SU-DHL-6 (cell line): Measurements from ENCODE around the gene BOD1L1.

Experiments used
- H2AFZ ChIP-seq: fragments of 200-600 bp; sonication (generic); 2 replicates; pipeline ENCODE4 v1.6.1; 2014; ENCODE audit warnings: low read depth, mild to moderate bottlenecking, moderate library complexity, mixed read lengths, antibody characterized with exemption, low read length; ENCODE audit not compliant: severe bottlenecking
- H3F3A ChIP-seq: fragments of 200-600 bp; shearing (Covaris generic); 2 replicates; pipeline ENCODE4 v1.6.0; 2016; ENCODE audit warnings: antibody characterized with exemption, mild to moderate bottlenecking; ENCODE audit not compliant: insufficient read depth
- H3K27ac ChIP-seq: fragments of 200-600 bp; sonication (generic); 2 replicates; pipeline ENCODE4 v1.5.1; 2016; ENCODE audit warnings: low read depth, mild to moderate bottlenecking, low read length, moderate library complexity, mixed read lengths
- H3K27me3 ChIP-seq: fragments of 200-600 bp; sonication (generic), shearing (Covaris generic); 2 replicates; pipeline ENCODE4 v1.6.0; 2014; ENCODE audit warnings: mild to moderate bottlenecking, low read length
- H3K36me3 ChIP-seq: fragments of 200-600 bp; sonication (generic); 2 replicates; pipeline ENCODE4 v1.6.1; 2014; ENCODE audit warnings: mild to moderate bottlenecking, low read length, mixed read lengths
- H3K4me2 ChIP-seq: fragments of 300-600, 200-600 bp; shearing (Covaris generic), sonication (generic); 2 replicates; pipeline ENCODE4 v1.6.0; 2014; ENCODE audit warnings: low read length, low read depth, mild to moderate bottlenecking; ENCODE audit not compliant: poor library complexity, severe bottlenecking
- H3K4me3 ChIP-seq: fragments of 200-600 bp; sonication (generic); 2 replicates; pipeline ENCODE4 v1.5.1; 2014; ENCODE audit warnings: antibody characterized with exemption, low read length, mild to moderate bottlenecking, mixed read lengths; ENCODE audit not compliant: insufficient read depth, poor library complexity, severe bottlenecking
- H3K79me2 ChIP-seq: fragments of 200-600 bp; sonication (generic); 2 replicates; pipeline ENCODE4 v1.6.1; 2014; ENCODE audit warnings: mild to moderate bottlenecking, low read length, moderate library complexity; ENCODE audit not compliant: insufficient read depth
- H3K9ac ChIP-seq: fragments of 200-600 bp; sonication (generic); 2 replicates; pipeline ENCODE4 v1.7.0; 2014; ENCODE audit warnings: mild to moderate bottlenecking, low read length
- H3K9me2 ChIP-seq: fragments of 200-600 bp; sonication (generic); replicated peaks from 2 replicates; pipeline ENCODE4 v1.6.1; 2014; ENCODE audit warnings: low read length; ENCODE audit not compliant: insufficient read depth
- H3K9me3 ChIP-seq: fragments of 200-600 bp; sonication (generic); 2 replicates; pipeline ENCODE4 v1.6.1; 2014; ENCODE audit warnings: low read length, mixed read lengths; ENCODE audit not compliant: insufficient read depth
- H4K20me1 ChIP-seq: fragments of 200-600 bp; sonication (generic); 2 replicates; pipeline ENCODE4 v1.6.1; 2014; ENCODE audit warnings: low read depth, mild to moderate bottlenecking, antibody characterized with exemption, low read length, moderate library complexity, mixed read lengths
- CTCF ChIP-seq: fragments of 200-600 bp; sonication (generic); IDR thresholded peaks from one replicate; pipeline ENCODE4 v1.5.1; 2017; ENCODE audit warnings: antibody characterized with exemption, mild to moderate bottlenecking, low read length, moderate library complexity; ENCODE audit not compliant: insufficient read depth, poor library complexity, severe bottlenecking
- EZH2phosphoT487 ChIP-seq: fragments of 200-600 bp; sonication (generic), shearing (Covaris generic); conservative IDR thresholded peaks from 2 replicates; pipeline ENCODE4 v1.6.1; 2018; ENCODE audit warnings: mild to moderate bottlenecking, antibody characterized with exemption, low read length, moderate library complexity, mixed read lengths

The BOD1L1 gene

GRCh38 chr4:13546941-13547484 is 80.5 kb downstream of the BOD1L1 start:
- Histone ChIP-seq H3K27me3 (no peaks in the 10 kb centered on the region), H3K4me3 (peak overlapping the region; percentile 50), H3F3A (0 out of 2 replicates have a peak, but pooled peaks cover 5% of the 10 kb centered on the region), H2AFZ (peak overlapping the region; percentile 85), H3K9me3 (no peaks in the 10 kb centered on the region), H3K27ac (no peak overlapping the region), H3K9me2 (no peaks in the 10 kb centered on the region), H3K4me2 (peak overlapping the region; percentile 45), H3K9ac (peak overlapping the region; percentile 57), H4K20me1 (no peaks in the 10 kb centered on the region), H3K79me2 (no peaks in the 10 kb centered on the region), H3K36me3 (no peaks in the 10 kb centered on the region)
- TF ChIP-seq EZH2phosphoT487 (no peak), CTCF (no peak)

GRCh38 chr4:13546142-13546940 is 81.2 kb downstream of the BOD1L1 start:
- no peak for TF ChIP-seq CTCF
- no peak for TF ChIP-seq EZH2phosphoT487
- Histone ChIP-seq H3K9ac (no peak overlapping the region), H3K4me2 (peak overlapping the region; percentile 45), H3K79me2 (no peaks in the 10 kb centered on the region), H3F3A (0 out of 2 replicates have a peak, but pooled peaks cover 5% of the 10 kb centered on the region), H3K9me3 (no peaks in the 10 kb centered on the region), H3K27me3 (no peaks in the 10 kb centered on the region), H4K20me1 (no peaks in the 10 kb centered on the region), H3K4me3 (no peak overlapping the region), H3K9me2 (no peaks in the 10 kb centered on the region), H3K36me3 (no peaks in the 10 kb centered on the region), H2AFZ (peak overlapping the region; percentile 85), H3K27ac (no peak overlapping the region)

- H3K27me3 ChIP-seq, result no peaks in the 10 kb centered on the region
- no peak overlapping the region for H3K4me3 ChIP-seq
- H4K20me1 ChIP-seq, result no peaks in the 10 kb centered on the region
- TF ChIP-seq CTCF, result no peak
- TF ChIP-seq EZH2phosphoT487, result no peak
- no peak overlapping the region for H3K27ac ChIP-seq
- no peaks in the 10 kb centered on the region for H3K36me3 ChIP-seq
- no peak overlapping the region for H3K9ac ChIP-seq
- H3K9me2 ChIP-seq, result no peaks in the 10 kb centered on the region
- no peaks in the 10 kb centered on the region for H3K79me2 ChIP-seq
- H3K4me2 ChIP-seq, result no peak overlapping the region
- H3F3A ChIP-seq, result 0 out of 2 replicates have a peak, but pooled peaks cover 5% of the 10 kb centered on the region
- no peaks in the 10 kb centered on the region for H3K9me3 ChIP-seq
- no peak overlapping the region for H2AFZ ChIP-seq
Observed at GRCh38 chr4:13545394-13545808, 82.1 kb downstream of the BOD1L1 start.
